HG02938 (cell line): ENCODE measurements around the gene C18orf54.
"Not testable (repeated sequence)": the region's sequence is repeated elsewhere in the genome, so short reads cannot be mapped to it uniquely, and the experiment has no call there.

Experiments
- ATAC-seq: cut with Tn5 transposase; IDR thresholded peaks from one replicate; pipeline ENCODE4 v1.9.1; 2021; ENCODE audit warnings: mild to moderate bottlenecking, moderate library complexity; ENCODE audit not compliant: unreplicated experiment

C18orf54 gene

GRCh38 chr18:54386800-54387495, 29.2 kb downstream of the C18orf54 start:
- not testable (repeated sequence) for ATAC-seq

- no peak for ATAC-seq
These were observed 29.9 kb downstream of the C18orf54 start for GRCh38 chr18:54387631-54388030.

- ATAC-seq: peak; percentile 89
These were observed 30.8 kb downstream of the C18orf54 start for GRCh38 chr18:54388203-54389142.

- peak; percentile 5 for ATAC-seq
These were observed 31.4 kb downstream of the C18orf54 start for GRCh38 chr18:54389143-54389505.

GRCh38 chr18:54390838-54391237, 33.1 kb downstream of the C18orf54 start:
- ATAC-seq: no peak

- ATAC-seq: peak; percentile 63
These were observed 34.9 kb downstream of the C18orf54 start for GRCh38 chr18:54392543-54393023.

- no peak for ATAC-seq
These were observed 36.1 kb downstream of the C18orf54 start for GRCh38 chr18:54393648-54394294.

- no peak for ATAC-seq
These were observed 39.1 kb downstream of the C18orf54 start for GRCh38 chr18:54396760-54397159.

- ATAC-seq: no peak
These were observed 47.6 kb downstream of the C18orf54 start for GRCh38 chr18:54405290-54405689.

GRCh38 chr18:54411781-54412180, 54.1 kb downstream of the C18orf54 start:
- ATAC-seq: no peak

GRCh38 chr18:54415086-54415485, 57.4 kb downstream of the C18orf54 start:
- no peak for ATAC-seq

GRCh38 chr18:54416436-54416835, 58.7 kb downstream of the C18orf54 start:
- no peak for ATAC-seq

GRCh38 chr18:54423831-54424230, 66.1 kb downstream of the C18orf54 start:
- ATAC-seq: no peak

- ATAC-seq: no peak
These were observed 68.5 kb downstream of the C18orf54 start for GRCh38 chr18:54426085-54426665.
